GDM1 (cell line): ENCODE data around the gene ZNF469.
"Not testable (repeated sequence)": the region's sequence is repeated elsewhere in the genome, so short reads cannot be mapped to it uniquely, and the experiment has no call there.

Experiments
- DNase-seq: peaks from one replicate; lab custom pipeline; 2025; lab: John Stamatoyannopoulos, UW

The ZNF469 gene

GRCh38 chr16:88408561-88409142 is 25.9 kb downstream of the ZNF469 start:
- no peak for DNase-seq

GRCh38 chr16:88409296-88410065 is 26.7 kb downstream of the ZNF469 start:
- no peak for DNase-seq

- DNase-seq: not testable (repeated sequence)
Observed at GRCh38 chr16:88410297-88410968, 27.7 kb downstream of the ZNF469 start.

GRCh38 chr16:88411951-88412576 is 29.3 kb downstream of the ZNF469 start:
- DNase-seq: no peak

- DNase-seq: no peak
Observed at GRCh38 chr16:88412766-88413165, 30.0 kb downstream of the ZNF469 start.

GRCh38 chr16:88413231-88413630 is 30.5 kb downstream of the ZNF469 start:
- DNase-seq: no peak

GRCh38 chr16:88413631-88414030 is 30.9 kb downstream of the ZNF469 start:
- DNase-seq: no peak

- DNase-seq: no peak
Observed at GRCh38 chr16:88414521-88415380, 32.0 kb downstream of the ZNF469 start.

GRCh38 chr16:88415381-88415705 is 32.6 kb downstream of the ZNF469 start:
- no peak for DNase-seq

GRCh38 chr16:88415713-88416323 is 33.1 kb downstream of the ZNF469 start:
- no peak for DNase-seq

- no peak for DNase-seq
Observed at GRCh38 chr16:88416686-88417085, 33.9 kb downstream of the ZNF469 start.

- no peak for DNase-seq
Observed at GRCh38 chr16:88417684-88418476, 35.1 kb downstream of the ZNF469 start.

GRCh38 chr16:88418869-88419268 is 36.1 kb downstream of the ZNF469 start:
- no peak for DNase-seq

GRCh38 chr16:88419790-88420189 is 37.0 kb downstream of the ZNF469 start:
- DNase-seq: no peak

- DNase-seq: no peak
Observed at GRCh38 chr16:88420496-88420895, 37.7 kb downstream of the ZNF469 start.

GRCh38 chr16:88421301-88421700 is 38.5 kb downstream of the ZNF469 start:
- DNase-seq: no peak

- DNase-seq: no peak
Observed at GRCh38 chr16:88421871-88422433, 39.2 kb downstream of the ZNF469 start.

- no peak for DNase-seq
Observed at GRCh38 chr16:88422733-88423447, 40.1 kb downstream of the ZNF469 start.

- no peak for DNase-seq
Observed at GRCh38 chr16:88423448-88423850, 40.7 kb downstream of the ZNF469 start.
